Type B pancreatic cell (in vitro differentiated cells): ENCODE measurements around the gene DHRS4. TPM values are rescaled to one million over a fixed set of nuclear protein-coding genes. Genes with fewer than 3 reads are reported as not detected.

Experiments
- DNase-seq: peaks from one replicate; pipeline ENCODE4 v3.0.0; 2021; ENCODE audit warnings: mixed read lengths; ENCODE audit not compliant: unreplicated experiment; ENCODE audit errors: extremely low spot score
- H3K27ac Mint-ChIP-seq: 2 replicates; pipeline ENCODE4 v1.8.0; 2021; ENCODE audit warnings: mild to moderate bottlenecking, mixed read lengths
- H3K27me3 Mint-ChIP-seq: 2 replicates; pipeline ENCODE4 v1.8.0; 2021; ENCODE audit warnings: mixed read lengths
- H3K36me3 Mint-ChIP-seq: 2 replicates; pipeline ENCODE4 v1.8.0; 2021; ENCODE audit warnings: mixed read lengths
- H3K4me1 Mint-ChIP-seq: one replicate; pipeline ENCODE4 v1.8.0; 2021; ENCODE audit warnings: mixed read lengths; ENCODE audit not compliant: unreplicated experiment
- H3K4me3 Mint-ChIP-seq: 2 replicates; pipeline ENCODE4 v1.8.0; 2021; ENCODE audit warnings: mild to moderate bottlenecking, mixed read lengths
- H3K9me3 Mint-ChIP-seq: 2 replicates; pipeline ENCODE4 v1.8.0; 2021; ENCODE audit warnings: mixed read lengths
- long read RNA-seq: library from polyadenylated mRNA; unstranded; transcript quantifications from one replicate; pipeline ENCODE4 v2.0.0, GENCODE V29; 2020
- total RNA-seq: library from RNA; stranded (reverse); gene quantifications from 2 replicates; pipeline ENCODE4 v1.2.1, GENCODE V29; 2021; ENCODE audit warnings: low replicate concordance
- TF ChIP-seq, protein P1 (sequence below): fragments of 200-600 bp; sonication (generic); conservative IDR thresholded peaks from 2 replicates; pipeline ENCODE4 v1.5.0; 2021; ENCODE audit warnings: antibody characterized with exemption, mild to moderate bottlenecking

DHRS4 gene
- total RNA-seq, result 18.8 and 19.7 TPM in 2 replicates
- long read RNA-seq, transcript DHRS4-203 (5 exons, 727 nt), result minor isoform, 8 of 51 reads
- long read RNA-seq, transcript DHRS4-201 (8 exons, 1,443 nt), result major isoform, 37 of 51 reads
- long read RNA-seq, partial matches to known transcripts, result 3 of 51 reads
- long read RNA-seq, other reads (novel, unspliced or antisense), result 0 of 51 reads

DNA sequence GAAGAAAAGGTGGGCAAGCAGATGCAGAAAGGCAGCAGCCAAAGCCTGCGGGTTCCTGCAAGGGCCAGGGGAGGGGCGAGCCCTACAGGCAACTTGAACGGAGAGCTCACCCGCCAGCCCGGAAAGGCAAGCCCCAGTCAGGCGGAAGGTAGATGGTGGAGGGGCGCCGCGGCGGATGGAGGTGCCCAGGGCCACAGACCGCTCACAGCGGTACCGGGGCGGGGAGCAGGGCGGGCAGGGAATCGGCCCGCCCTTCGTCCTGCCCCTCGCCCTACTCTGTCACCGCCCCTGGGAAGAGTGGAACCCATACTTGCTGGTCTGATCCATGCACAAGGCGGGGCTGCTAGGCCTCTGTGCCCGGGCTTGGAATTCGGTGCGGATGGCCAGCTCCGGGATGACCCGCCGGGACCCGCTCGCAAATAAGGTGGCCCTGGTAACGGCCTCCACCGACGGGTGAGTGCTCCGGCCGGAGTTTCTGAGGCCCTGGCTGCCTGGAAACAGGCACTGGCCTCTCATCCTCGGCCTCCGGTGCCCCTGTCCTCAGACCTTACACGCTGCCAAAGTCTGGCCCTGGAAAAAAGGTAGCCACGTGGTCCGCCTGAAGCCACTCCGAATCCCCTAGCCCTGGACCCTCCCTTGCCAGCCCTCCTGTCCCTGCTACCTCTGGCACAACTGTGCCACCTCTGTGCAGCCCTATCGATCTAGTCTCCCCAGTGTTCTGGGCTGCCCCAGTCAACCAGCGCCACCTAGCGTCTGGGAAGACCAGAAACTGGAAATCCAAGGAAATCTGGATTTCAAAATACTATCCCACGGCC is at the start of gene DHRS4:
Gene DHRS4, plus strand, starts transcription at position 307 of the 815 bp plus-strand sequence. Its CDS starts 19 bp downstream, at position 326.
- peak; percentile 79 for DNase-seq
- Mint-ChIP-seq H3K9me3 (no peaks in the 10 kb centered on the region), H3K27ac (peak within 1 kb of the TSS; percentile 92), H3K27me3 (no peaks in the 10 kb centered on the region), H3K4me1 (peaks cover 14% of the 10 kb centered on the region), H3K36me3 (peaks cover 12% of the 10 kb centered on the region), H3K4me3 (peak within 1 kb of the TSS; percentile 99)
- TF ChIP-seq, protein P1, sequence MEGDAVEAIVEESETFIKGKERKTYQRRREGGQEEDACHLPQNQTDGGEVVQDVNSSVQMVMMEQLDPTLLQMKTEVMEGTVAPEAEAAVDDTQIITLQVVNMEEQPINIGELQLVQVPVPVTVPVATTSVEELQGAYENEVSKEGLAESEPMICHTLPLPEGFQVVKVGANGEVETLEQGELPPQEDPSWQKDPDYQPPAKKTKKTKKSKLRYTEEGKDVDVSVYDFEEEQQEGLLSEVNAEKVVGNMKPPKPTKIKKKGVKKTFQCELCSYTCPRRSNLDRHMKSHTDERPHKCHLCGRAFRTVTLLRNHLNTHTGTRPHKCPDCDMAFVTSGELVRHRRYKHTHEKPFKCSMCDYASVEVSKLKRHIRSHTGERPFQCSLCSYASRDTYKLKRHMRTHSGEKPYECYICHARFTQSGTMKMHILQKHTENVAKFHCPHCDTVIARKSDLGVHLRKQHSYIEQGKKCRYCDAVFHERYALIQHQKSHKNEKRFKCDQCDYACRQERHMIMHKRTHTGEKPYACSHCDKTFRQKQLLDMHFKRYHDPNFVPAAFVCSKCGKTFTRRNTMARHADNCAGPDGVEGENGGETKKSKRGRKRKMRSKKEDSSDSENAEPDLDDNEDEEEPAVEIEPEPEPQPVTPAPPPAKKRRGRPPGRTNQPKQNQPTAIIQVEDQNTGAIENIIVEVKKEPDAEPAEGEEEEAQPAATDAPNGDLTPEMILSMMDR, result peak; percentile 99

DNA sequence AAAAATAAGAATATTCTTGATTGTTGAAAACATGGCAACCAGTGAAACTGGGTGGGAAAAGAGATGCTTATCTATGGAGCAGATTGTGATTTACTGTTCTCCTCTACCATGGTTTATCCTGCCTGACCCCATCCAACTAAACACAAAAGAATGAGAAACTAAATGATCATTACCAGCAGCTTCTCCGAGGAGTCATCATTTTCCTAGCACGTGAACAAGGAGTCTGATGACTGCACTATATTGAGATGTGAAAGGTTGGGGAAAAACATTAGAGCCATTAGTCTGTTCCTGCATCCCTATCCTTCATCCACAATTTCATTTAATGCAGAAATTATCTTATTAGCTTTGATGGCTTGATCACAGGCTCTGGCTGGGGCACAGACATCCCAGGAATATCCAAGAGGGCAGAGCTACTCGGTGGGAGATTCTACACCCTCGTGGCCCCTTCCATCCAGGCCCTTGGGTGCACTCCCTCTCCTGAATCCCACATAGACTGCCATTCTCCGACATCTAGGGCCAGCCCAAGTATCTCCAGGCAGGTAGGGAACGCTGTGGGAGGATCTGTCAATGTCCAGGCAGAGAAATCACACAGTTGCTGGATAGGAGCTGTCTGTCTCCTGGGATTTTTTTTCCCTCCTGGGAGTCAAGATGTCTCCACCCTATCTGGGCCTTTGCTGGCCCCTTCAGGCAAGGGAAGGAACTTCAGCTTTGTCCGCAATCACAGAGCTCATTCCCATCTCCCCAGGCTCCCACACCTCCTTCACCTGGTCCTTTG is 43.3 kb upstream of the DHRS4 start:
- H3K36me3 Mint-ChIP-seq, result no peaks in the 10 kb centered on the region
- DNase-seq, result no peak
- H3K27ac Mint-ChIP-seq, result no peak overlapping the region
- no peaks in the 10 kb centered on the region for H3K9me3 Mint-ChIP-seq
- H3K4me1 Mint-ChIP-seq, result no peaks in the 10 kb centered on the region
- TF ChIP-seq, protein P1, result peak; percentile 76
- H3K4me3 Mint-ChIP-seq, result no peak overlapping the region
- H3K27me3 Mint-ChIP-seq, result peaks cover 12% of the 10 kb centered on the region

DNA sequence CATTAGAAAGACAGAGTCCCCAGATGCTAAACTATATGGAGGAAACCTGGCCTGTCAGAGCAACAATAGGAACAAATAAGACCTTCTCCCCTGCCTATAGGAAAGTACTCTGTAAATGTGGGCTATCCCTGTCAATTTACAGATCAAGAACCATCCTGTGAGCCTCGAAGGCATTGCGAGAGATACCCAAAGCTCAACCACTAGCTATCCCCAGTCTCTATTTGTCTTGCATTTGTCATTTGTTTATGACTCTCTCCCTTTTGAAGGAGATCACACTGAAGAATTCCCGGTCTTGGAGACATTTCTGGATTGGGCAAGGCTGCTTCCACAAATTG is 42.7 kb upstream of the DHRS4 start:
- DNase-seq, result no peak
- H3K27ac Mint-ChIP-seq, result no peak overlapping the region
- no peaks in the 10 kb centered on the region for H3K9me3 Mint-ChIP-seq

DNA sequence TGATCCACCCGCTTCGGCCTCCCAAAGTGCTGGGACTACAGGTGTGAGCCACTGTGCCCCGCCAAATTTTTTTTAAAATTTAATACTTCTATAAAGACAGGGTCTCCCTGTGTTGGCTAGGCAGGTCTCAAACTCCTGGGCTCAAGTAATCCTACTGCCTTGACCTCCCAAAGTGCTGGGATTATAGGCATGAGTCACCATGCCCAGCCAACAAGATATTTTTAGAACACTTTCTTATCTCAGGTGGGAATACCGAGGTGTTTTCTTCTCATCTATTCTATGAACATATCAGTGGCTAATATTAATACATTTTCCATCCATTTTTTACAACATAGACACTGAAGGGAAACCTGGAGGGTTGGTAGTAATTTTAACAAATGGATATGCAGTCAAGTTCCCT is 38.0 kb upstream of the DHRS4 start:
- H3K9me3 Mint-ChIP-seq, result no peaks in the 10 kb centered on the region
- no peaks in the 10 kb centered on the region for H3K4me1 Mint-ChIP-seq
- peaks cover 6% of the 10 kb centered on the region for H3K27me3 Mint-ChIP-seq
- no peaks in the 10 kb centered on the region for H3K36me3 Mint-ChIP-seq
- H3K27ac Mint-ChIP-seq, result no peak overlapping the region
- H3K4me3 Mint-ChIP-seq, result no peak overlapping the region
- no peak for DNase-seq
- TF ChIP-seq, protein P1, result no peak

More for the DNA sequence above, 42.7 kb upstream of the DHRS4 start:
- H3K4me3 Mint-ChIP-seq, result no peak overlapping the region
- peaks cover 10% of the 10 kb centered on the region for H3K27me3 Mint-ChIP-seq
- no peaks in the 10 kb centered on the region for H3K4me1 Mint-ChIP-seq
- TF ChIP-seq, protein P1, result peak; percentile 17
- H3K36me3 Mint-ChIP-seq, result no peaks in the 10 kb centered on the region

DNA sequence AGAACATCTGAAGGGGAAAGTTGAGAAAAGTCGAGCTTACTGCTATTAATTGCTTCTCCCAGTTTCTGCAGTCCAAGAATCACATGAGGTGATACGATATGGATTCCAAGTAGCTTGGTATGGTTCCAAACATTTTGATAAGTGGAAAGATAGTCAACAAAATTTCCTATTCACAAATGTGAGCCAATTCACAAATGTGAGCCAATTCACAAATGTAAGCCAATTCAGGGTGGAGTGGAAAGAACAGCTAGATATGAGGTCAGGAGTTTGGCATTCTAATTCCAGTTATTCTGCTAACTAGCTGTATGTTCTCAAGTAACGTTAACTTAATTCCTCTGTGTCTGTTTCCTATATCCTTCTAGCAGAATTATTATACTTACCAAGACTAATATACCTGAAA is 37.6 kb upstream of the DHRS4 start:
- DNase-seq, result no peak
- Mint-ChIP-seq H3K4me1 (no peaks in the 10 kb centered on the region), H3K36me3 (no peaks in the 10 kb centered on the region), H3K9me3 (no peaks in the 10 kb centered on the region), H3K27ac (no peak overlapping the region), H3K4me3 (no peak overlapping the region), H3K27me3 (peaks cover 6% of the 10 kb centered on the region)
- TF ChIP-seq, protein P1, result no peak
